NCI-H82 (cell line): ENCODE measurements around the gene STARD13.
"Not testable (repeated sequence)": the region's sequence is repeated elsewhere in the genome, so short reads cannot be mapped to it uniquely, and the experiment has no call there.

Source experiments
- DNase-seq: peaks from one replicate; lab custom pipeline; 2025; lab: John Stamatoyannopoulos, UW

STARD13 gene

GRCh38 chr13:33174491-33174890 lies 111.1 kb downstream of the STARD13 start:
- DNase-seq = no peak

GRCh38 chr13:33172911-33173310 lies 112.6 kb downstream of the STARD13 start:
- no peak for DNase-seq

DNA sequence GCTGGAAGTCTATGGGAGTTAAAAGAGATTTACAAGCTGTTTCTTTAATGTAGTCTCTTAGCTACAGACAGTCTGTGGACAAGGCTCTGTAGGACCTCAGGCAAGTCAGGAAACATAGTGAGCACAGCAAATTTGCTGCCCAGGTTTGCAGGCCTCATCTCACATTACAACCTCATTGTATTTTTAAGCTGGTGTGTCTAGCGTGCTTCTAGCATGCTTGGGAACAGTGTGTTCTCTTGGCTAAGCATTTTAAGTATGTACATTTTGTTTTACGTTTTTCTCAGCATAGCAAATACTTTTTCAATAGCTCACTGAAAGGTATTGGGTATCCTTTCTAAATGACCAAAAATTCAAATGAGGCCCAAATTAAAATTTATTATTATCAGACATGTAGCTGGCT lies 113.2 kb downstream of the STARD13 start:
- DNase-seq = no peak

DNA sequence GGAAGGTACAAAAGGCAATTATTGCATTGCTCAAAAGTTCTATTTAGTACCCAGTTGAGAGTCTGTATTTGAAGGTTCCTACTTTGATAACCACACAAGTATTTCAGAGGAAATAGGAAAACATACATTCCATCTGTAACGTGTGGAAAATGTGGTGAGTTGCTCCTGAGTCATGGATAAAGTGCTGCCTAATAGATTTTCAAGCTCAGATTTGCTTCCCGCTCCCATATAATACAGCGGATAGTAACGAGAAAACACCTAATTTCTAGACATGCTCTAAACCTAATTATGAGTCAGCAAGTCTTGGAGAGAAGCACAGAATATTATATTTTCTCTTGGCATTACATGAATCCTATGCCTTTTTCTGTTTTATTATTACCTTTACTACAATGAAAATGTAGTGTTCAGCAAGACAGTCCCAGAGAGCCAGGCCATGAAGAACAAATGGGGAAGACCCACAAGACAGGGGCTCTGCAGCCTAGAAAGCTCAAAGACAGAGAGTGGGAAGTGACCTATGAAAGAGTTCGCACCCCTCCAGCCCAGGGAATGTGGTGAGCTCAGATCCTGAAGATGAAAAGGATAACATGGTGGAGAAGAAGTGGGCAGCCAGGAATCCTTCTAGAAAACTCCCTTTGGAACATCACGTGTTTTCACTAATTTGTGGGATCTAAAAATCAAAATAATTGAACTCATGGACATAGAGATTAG lies 116.1 kb downstream of the STARD13 start:
- DNase-seq = no peak

DNA sequence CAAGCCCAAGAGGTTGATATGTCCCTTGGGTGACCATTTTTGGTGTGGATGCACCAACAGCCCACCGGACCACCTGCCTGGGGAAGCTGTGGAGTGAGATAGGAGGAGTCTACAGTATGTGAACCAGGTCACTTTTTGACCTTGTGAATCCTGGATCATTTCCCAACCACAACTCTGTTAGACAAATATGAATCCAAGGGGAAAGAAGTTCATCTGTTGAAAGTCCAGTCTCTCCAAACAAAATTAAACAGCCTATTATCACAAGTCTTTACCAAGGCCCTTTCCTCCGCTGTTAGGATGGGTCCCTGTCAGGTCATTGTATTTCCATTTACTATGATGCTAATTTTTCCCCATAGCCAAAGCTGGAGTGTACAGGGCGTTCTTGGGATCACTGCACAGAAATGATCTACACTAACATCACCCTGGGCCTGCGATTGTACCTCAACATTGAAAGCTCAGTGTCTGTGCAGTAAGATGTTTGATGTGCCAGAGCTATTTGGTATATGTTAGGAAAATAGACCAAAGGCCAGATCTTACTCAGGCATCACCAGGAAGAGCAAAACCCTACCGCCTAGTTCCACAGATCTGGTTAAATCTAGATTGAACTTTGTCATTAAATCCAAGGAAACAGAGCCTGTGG lies 117.1 kb downstream of the STARD13 start:
- DNase-seq = no peak

- no peak for DNase-seq
Observed at GRCh38 chr13:33167491-33167890, 118.1 kb downstream of the STARD13 start.

- DNase-seq = no peak
Observed at GRCh38 chr13:33165787-33166186, 119.8 kb downstream of the STARD13 start.

- no peak for DNase-seq
Observed at GRCh38 chr13:33164331-33164730, 121.2 kb downstream of the STARD13 start.

DNA sequence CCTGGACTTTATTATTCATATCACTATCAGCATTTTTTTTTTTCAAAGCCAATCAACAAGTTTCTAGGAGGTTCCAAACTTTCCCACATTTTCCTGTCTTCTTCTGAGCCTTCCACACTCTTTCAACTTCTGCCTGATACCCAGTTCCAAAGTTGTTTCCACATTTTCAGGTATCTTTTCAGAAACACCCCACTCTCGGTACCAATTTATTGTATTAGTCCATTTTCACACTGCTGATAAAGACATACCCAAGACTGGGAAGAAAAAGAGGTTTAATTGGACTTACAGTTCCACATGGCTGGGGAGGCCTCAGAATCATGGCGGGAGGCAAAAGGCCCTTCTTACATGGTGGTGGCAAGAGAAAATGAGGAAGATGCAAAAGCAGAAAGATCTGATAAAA lies 122.8 kb downstream of the STARD13 start:
- not testable (repeated sequence) for DNase-seq

- no peak for DNase-seq
Observed at GRCh38 chr13:33158816-33159215, 126.7 kb downstream of the STARD13 start.

- DNase-seq = no peak
Observed at GRCh38 chr13:33158271-33158670, 127.3 kb downstream of the STARD13 start.

DNA sequence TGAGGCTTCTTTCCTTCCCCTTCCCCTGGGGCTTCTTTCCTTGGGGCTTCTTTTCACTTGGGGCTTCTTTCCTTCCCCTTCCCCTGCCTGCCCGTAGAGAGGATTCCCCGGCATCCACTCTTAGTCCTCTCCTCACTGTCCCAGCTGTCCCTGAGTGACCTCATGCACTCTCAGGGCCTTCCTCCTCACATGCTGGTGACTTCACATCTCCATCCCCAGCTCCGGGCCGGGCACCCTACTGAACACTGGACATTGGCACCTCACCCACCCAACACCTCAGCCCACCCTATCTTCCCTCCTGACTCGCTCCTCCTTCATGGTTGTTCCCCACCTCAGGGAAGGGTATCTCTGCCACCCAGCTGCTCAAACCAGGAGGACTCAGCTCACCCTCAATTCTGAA lies 130.6 kb downstream of the STARD13 start:
- no peak for DNase-seq

- DNase-seq = no peak
Observed at GRCh38 chr13:33153421-33154404, 131.8 kb downstream of the STARD13 start.

DNA sequence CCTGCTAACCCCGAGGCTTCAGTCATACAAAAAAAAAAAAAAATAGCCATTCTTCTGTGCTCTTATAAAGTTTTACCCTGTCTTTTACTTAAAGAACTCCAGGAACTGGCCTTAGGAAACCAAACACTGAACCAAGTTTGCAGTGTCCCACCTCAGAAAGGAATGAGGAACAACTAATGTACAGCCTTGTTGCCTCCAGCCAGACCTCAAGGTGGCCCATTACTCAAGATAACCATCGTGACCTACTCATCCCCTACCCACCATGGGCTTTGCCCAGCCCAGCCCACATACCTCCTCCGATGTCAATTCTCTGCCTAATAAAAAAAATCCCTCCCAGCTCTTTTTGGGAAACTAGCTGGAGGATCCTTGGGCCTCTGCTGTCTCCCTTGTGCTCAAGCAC lies 133.2 kb downstream of the STARD13 start:
- DNase-seq = no peak

DNA sequence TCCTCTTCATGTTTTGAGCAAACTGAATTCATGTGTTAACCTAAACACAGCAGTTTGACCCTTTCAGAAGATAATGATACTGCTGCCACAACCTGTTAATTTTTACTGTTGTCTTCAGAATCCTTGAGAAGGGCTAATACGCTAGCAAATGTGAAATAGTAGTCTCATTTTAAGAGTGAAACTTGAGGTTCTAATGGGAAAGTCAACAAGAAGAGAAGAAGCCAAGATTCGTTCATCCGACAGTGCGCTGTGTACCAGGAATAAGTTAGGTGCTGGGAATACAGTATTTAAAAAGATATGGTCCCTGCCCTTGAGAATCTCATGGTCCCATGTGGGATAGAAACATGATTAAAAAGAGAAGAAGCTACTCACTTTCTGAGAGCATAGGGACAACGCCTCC lies 134.9 kb downstream of the STARD13 start:
- DNase-seq = no peak

GRCh38 chr13:33150126-33150525 lies 135.4 kb downstream of the STARD13 start:
- DNase-seq = peak; percentile 75

GRCh38 chr13:33147832-33148231 lies 137.7 kb downstream of the STARD13 start:
- DNase-seq = no peak

- DNase-seq = no peak
Observed at GRCh38 chr13:33146843-33147611, 138.5 kb downstream of the STARD13 start.

DNA sequence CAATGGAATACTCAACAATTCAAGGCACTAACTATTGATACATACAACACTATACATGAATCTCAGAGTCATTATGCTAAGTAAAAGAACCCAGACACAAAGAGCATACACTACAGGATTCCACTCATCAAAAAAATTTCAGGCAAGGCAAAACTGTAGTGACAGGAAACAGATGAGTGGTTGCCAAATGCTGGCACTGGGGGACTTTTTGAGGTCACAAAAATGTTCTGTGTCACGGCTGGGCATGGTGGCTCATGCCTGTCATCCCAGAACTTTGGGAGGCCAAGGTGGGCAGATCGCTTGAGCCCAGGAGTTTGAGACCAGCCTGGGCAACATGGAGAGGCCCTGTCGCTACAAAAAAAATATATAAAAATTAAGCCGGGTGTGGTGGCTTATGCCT lies 139.9 kb downstream of the STARD13 start:
- no peak for DNase-seq

DNA sequence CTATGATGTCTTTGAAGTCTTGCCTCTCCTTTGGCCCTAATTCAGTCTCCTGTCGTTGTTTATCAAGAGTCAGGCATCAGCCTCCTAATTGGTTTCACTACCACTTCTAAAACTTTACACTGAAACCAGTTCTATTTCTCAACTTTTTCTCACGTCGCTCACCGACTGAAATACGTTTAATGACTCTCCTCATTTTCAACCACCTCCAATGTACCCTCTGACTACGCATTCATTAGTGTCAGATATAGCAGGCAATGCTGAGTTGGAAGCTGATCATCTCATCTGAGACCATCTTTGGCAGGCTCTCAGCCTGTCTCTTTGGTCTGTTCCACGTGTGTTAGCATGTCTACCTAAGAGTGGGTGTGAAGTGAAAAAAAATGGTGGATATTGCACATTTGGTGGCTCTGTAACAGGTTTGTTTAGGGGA lies 141.2 kb downstream of the STARD13 start:
- DNase-seq = no peak

GRCh38 chr13:33139780-33140535 lies 145.6 kb downstream of the STARD13 start:
- DNase-seq = no peak
